Stimulated activated CD4-positive, alpha-beta T cell treated with anti-CD3 and anti-CD28 coated beads, Interleukin-2, amount 100 ng/mL, for 48 hours (primary cell): ENCODE results near the gene TSPAN15.

Source experiments
- DNase-seq, 2 donors: peaks; one replicate each; pipeline ENCODE4 v3.0.0-alpha.2; 2020

Gene TSPAN15

DNA sequence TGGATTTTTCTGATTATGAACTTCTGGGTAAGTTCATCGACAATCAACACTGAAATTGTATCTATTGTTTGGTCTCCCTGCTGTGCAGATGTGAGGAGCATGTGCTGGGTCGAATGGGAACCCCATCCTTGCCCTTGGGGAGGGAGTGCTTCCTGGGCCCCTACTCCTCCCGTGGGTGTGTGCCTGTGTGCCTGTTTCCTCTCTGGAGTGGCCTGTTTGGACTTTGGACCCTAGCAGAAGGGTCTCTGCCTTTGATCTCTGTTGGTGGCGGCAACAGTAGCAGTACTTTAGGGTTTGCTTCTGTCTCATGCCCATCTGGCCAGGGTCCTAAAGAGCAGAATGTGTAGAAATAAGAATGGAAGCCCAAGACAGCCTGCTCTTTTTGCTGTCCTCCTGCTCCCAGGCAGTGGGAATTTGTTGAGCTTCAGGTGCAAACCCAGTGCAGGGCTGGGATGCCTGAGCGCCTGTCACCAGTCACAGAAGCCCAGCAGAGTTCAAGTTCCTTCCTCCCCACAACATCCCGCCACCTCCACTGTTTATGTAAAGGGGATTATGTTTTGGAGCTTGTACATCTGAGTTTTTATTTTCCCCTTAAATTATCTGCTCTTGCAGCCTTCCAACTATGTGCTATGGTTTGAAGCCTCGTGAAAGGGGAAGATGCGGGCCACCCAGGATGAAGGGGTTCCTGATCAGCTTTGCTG is 33.1 kb upstream of the TSPAN15 start:
- no peak for DNase-seq

DNA sequence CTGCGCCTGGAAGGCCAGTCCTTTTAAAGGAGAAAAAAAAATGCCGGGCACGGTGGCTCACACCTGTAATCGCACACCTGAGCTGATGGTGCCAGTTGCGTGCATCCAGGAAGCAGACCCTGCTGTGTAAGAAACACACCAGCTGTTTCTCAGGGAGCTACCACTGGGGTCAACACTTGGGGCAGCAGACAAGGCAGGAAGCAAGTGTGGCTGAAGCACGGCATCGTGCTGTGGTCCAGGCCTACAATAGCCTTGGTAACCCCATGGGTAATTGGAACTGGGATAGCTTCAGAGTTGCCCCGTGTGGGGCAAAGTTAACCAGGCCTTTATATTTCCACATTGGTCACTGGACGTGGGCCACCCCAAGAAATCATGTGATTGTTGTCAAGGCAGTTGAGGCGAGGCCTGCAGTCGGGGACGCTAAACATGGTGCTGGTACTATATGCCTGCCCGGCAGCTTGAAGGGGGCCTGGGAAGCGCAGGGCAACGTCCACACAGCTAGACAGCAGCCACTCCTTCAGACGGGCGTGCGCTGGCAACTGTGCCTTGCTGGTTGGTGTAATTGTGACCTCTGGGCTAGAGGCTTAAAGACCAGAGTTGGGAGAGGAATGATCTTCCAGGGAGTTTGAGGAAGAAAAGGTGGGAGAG is 32.0 kb upstream of the TSPAN15 start:
- no peak for DNase-seq

- DNase-seq, result no peak
Measured at GRCh38 chr10:69419744-69420126, 31.5 kb upstream of the TSPAN15 start.

- no peak for DNase-seq
Measured at GRCh38 chr10:69421611-69422308, 29.5 kb upstream of the TSPAN15 start.

GRCh38 chr10:69422676-69423075 is 28.6 kb upstream of the TSPAN15 start:
- no peak for DNase-seq

DNA sequence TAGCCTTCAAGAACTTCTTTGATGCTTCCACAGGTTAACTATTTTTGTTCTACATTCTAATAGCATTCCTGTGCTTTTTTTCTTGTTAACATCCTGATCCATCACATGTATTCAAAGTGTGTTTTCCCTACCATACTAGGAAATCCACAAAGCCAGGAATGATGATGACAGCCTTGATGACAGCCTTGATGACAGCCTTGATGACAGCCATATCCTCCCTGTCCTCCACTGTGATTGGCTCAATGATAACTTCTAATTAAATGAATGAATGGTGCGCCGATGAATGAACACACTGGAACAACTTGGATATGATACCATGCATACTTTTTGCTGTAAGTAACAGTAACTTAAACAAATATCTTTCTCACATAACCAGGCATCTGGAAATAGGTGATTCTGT is 26.2 kb upstream of the TSPAN15 start:
- no peak for DNase-seq

DNA sequence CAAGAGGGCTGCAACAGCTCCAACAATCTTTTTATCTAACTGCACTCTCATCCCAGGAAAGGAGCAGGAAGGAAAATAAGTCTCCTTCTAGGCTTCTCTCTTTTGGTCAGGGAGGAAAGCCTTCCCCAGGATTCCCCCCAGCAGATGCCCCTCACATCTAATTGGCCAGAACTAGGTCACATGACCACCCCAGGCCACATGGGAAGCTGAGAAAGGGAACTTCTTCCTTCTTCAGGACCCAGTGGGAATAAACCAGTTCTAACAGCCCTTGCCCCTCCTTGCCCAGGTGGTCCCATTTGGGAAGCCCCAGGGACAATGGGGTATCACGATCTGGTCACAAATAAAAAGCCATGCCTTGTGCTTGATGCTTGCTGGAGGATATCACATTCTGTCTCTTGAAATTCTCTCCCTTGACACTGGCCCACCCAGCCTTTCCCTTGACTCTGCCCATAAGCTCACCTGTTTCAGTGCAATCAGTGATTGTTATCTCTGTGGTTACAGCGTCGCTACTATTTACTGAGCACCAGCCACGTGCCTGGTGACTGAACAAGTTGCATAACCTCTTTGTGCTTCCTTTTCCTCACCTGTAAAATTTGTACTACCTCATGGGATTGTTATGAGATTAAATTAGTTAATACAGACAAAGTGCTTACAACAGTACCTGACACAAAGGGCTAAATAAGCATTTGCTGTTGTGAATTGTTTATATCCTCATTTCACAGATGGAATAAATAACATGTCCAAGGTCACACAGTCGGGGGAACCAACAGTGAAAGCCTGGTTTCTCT is 25.6 kb upstream of the TSPAN15 start:
- no peak for DNase-seq

GRCh38 chr10:69426376-69426727 is 24.9 kb upstream of the TSPAN15 start:
- no peak for DNase-seq

DNA sequence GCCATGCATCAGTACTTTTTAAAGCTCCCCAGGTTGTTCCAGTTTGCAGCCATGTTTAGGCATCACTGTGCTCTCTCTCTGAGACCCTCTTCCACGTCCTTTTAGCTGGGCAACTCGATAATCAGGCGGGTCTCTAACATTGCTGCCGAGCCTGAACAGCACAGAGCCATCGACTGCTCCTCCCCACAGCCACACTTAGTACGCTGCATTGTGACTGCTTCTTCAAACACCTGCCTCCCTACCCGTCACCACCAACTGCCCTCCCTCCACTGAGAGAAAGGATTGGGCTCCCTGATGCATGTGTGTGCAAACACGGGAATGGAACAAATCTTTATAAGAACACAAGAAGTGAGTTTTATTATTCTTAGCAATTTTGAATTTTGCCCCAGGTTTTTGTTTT is 23.1 kb upstream of the TSPAN15 start:
- no peak for DNase-seq

DNA sequence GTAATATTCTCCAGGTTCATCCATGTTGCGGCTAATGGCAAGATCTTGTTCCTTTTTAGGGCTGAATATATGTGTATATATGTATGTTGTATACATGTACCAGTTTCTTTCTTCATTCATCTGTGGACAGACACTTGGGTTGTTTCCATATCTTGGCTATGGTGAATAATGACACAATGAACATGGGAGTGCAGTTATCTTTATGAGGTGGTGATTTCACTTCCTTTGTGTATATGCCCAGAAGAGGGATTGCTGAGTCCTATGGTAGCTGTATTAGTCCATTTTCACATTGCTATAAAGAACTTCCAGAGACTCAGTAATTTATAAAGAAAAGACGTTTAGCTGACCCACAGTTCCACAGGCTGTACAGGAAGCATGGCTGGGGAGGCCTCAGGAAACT is 17.1 kb upstream of the TSPAN15 start:
- no peak for DNase-seq

- DNase-seq, result no peak
Measured at GRCh38 chr10:69434926-69435325, 16.3 kb upstream of the TSPAN15 start.

DNA sequence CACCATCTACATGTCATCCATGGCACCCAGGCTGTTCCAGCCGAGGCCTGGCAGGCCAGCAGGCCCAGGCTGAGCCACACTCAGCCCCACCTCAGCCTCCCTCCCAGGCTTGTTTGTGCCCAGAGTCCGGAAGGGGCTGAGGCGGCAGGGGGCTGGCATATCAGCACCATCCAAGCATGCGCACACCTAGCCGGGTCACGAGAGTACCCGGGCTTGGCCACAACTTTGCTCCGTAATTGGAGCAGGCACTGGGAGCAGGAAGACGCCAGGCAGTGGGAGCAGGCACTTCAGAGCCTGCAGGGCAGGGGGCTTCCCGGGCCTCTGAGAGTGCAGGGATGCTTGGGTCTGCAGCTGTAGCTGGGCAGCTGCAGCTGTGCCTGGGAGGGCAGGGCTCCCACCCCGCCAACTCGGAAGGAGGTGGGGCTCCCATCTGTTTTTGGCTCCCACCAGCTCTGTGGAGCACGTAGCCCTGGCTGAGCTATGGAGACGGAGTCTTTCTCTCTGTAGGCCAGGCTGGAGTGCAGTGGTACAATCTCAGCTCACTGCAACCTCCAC is 15.2 kb upstream of the TSPAN15 start:
- no peak for DNase-seq

- DNase-seq, result no peak
Measured at GRCh38 chr10:69437321-69438259, 13.7 kb upstream of the TSPAN15 start.

DNA sequence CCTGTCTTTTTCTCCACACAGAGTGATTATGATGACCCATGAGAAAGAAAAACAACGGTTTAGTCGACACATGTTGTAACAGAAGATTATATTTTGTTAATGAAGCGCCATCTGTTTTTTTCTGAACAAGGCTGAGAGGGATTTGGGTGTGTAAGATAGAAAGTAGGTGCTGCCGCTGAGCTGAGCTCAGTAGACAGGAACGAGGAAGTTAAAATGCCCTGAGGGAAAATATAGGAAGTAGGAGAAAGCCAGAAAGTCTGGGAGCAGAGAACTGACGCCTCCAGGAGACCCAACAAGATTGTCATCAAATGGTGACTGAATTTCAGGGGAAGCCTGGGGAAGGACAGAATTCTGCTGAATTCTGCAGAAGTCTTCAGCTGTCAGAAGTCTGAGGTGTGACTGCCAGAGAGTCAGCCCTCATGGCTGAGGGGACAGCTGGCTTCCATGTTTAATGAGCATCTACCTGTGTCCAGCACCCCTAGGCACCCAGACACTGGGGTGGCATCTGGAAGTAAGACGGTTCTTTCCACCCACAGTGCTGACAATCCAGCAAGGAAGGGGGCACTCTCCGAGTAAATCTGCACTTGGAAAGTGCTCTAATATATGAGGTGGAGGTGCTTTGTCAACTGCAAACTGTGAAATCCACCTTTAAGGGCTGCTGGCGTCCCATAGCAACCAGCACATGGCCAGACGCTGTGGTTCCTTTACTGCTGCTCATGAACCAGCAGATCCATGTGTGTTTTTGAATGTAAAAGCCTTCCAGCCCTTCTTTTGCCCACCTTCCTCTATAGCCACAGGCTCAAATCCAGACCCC is 12.5 kb upstream of the TSPAN15 start:
- DNase-seq, result no peak

- no peak for DNase-seq
Measured at GRCh38 chr10:69439350-69439739, 11.9 kb upstream of the TSPAN15 start.

DNA sequence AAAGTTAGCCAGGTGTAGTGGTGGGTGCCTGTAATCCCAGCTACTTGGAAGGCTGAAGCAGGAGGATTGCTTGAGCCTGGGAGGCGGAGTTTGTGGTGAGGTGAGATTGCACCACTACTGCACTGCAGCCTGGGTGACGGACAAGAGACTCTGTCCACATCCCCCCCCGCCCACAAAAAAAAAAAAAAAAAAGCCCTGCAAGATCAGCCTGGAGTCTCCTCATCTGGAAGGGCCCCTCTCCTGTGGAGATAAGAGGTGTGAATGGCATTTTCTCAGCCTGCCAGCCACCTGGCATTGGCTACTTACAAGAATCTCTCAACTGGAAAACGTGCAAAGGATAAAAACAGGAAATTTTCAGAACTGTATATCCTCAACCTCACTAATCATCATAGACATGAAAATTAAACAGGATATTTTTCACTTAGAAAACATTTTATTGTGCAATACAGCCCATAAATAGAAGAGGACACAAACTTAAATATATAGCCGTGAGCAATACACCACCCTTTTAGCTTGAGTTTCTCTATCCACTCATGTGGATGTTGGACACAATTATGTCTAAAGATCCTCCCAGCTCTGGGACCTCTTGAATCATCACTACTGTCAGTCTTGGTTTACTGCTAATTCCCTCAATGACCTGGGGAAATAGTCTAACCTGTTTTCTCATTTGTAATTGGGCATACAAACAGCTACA is 11.3 kb upstream of the TSPAN15 start:
- no peak for DNase-seq

- DNase-seq, result no peak
Measured at GRCh38 chr10:69443354-69443753, 7.9 kb upstream of the TSPAN15 start.

DNA sequence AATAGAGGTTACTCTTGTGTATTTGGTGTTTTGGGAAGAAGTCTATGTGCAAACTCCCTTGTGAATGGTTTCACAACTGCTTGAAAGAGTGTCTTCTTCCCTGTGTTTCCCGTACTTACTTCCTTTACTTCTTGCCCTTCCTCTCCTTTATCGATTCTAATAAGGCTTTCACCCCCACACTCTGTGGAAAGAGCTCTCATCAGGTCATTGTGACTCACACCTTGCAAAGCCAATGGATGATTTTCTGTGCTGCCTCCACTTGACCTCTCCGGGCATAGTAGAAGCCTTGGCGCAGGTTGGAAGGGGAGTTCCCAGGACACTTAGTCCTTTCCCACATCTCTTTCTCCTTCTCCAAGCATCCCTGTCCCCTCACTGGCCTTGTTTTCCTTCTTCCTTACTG is 6.2 kb upstream of the TSPAN15 start:
- no peak for DNase-seq

DNA sequence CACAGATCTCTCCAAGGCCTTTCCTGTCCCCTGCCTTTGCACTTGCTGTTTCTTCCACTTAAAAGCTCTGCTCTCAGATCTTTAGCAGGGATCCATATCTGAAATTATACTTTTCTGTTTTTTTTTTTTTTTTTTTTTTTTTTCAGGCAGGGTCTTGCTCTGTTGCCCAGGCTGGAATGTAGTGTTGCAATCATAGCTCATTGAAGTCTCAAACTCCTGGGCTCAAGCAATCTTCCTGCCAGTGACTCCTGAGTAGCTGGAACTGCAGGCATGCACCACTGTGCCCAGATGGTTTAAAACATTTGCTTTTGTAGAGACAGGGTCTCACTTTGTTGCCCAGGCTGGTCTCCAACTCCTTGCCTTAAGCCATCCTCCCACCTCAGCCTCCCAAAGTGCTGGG is 5.0 kb upstream of the TSPAN15 start:
- no peak for DNase-seq

DNA sequence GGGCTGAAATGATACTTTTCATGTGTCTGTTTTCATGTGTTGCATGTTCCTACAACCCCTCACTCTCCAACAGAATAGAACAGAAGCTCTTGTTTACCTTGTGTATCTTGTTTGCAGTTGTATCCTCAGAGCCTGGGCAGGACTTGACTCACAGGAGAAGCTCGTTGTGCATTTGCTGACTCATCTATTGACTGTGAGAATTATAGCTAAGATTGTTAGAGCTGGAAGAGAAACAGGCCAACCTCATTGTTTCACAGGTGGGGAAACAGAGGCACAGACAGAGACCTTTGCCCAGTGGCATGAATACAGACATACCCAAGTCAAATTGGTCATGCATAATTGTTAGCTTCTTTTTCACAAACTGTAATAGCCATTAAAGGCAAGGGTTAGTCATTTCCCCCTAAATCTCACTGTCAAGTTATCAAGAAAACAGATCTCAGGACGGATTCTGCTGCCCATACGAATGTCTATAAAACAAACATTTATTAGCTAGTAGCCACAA is 4.6 kb upstream of the TSPAN15 start:
- no peak for DNase-seq
